OCI-LY3 (cell line): ENCODE measurements around the gene HOOK2.

Experiments
- H2AFZ ChIP-seq: fragments of 200-600, 300-600 bp; shearing (Covaris generic); 2 replicates; pipeline ENCODE4 v1.6.0; 2014; ENCODE audit warnings: antibody characterized with exemption, low read depth, low read length
- H3K27ac ChIP-seq: fragments of 200-600, 300-600 bp; sonication (generic); 2 replicates; pipeline ENCODE4 v1.5.1; 2014; ENCODE audit warnings: mild to moderate bottlenecking, low read length, moderate library complexity, mixed read lengths
- H3K27me3 ChIP-seq: fragments of 200-600, 300-600 bp; sonication (generic); 2 replicates; pipeline ENCODE4 v1.6.1; 2014; ENCODE audit warnings: low read depth, low read length, mixed read lengths
- H3K36me3 ChIP-seq: fragments of 200-600, 300-600 bp; sonication (generic); replicated peaks from 2 replicates; pipeline ENCODE3; 2014; ENCODE audit warnings: low read depth, low read length, mixed read lengths
- H3K4me1 ChIP-seq: fragments of 300-600, 200-600 bp; sonication (generic); 2 replicates; pipeline ENCODE4 v1.6.1; 2014; ENCODE audit warnings: low read length, mixed read lengths
- H3K4me2 ChIP-seq: fragments of 200-600, 300-600 bp; sonication (generic); 2 replicates; pipeline ENCODE4 v1.6.1; 2014; ENCODE audit warnings: low read length, mixed read lengths
- H3K4me3 ChIP-seq: fragments of 300-600, 200-600 bp; sonication (generic); 2 replicates; pipeline ENCODE4 v1.5.1; 2014; ENCODE audit warnings: antibody characterized with exemption, mild to moderate bottlenecking, low read length, moderate library complexity
- H3K79me2 ChIP-seq: fragments of 300-600, 200-600 bp; shearing (Covaris generic); 2 replicates; pipeline ENCODE4 v1.6.1; 2014; ENCODE audit warnings: mild to moderate bottlenecking, low read length, mixed read lengths
- H3K9ac ChIP-seq: fragments of 300-600, 200-600 bp; shearing (Covaris generic); 2 replicates; pipeline ENCODE4 v1.6.0; 2014; ENCODE audit warnings: mild to moderate bottlenecking, low read length, moderate library complexity
- H3K9me3 ChIP-seq: fragments of 200-600, 300-600 bp; shearing (Covaris generic); 2 replicates; pipeline ENCODE4 v1.6.1; 2014; ENCODE audit warnings: low read length, mixed read lengths; ENCODE audit not compliant: insufficient read depth
- H4K20me1 ChIP-seq: fragments of 200-600, 300-600 bp; sonication (generic); 2 replicates; pipeline ENCODE4 v1.6.1; 2016; ENCODE audit warnings: low read length, mixed read lengths; ENCODE audit not compliant: insufficient read depth
- EZH2phosphoT487 ChIP-seq: fragments of 200-600 bp; shearing (Covaris generic); IDR thresholded peaks from 2 replicates; pipeline ENCODE4 v1.6.1; 2018; ENCODE audit warnings: antibody characterized with exemption, mixed run types, low read depth
- TF ChIP-seq, protein P1 (sequence below): fragments of 200-600, 300-600 bp; sonication (generic); IDR thresholded peaks from 2 replicates; pipeline ENCODE4 v1.5.1; 2014; ENCODE audit warnings: antibody characterized with exemption, low read length, low read depth

The HOOK2 gene

DNA sequence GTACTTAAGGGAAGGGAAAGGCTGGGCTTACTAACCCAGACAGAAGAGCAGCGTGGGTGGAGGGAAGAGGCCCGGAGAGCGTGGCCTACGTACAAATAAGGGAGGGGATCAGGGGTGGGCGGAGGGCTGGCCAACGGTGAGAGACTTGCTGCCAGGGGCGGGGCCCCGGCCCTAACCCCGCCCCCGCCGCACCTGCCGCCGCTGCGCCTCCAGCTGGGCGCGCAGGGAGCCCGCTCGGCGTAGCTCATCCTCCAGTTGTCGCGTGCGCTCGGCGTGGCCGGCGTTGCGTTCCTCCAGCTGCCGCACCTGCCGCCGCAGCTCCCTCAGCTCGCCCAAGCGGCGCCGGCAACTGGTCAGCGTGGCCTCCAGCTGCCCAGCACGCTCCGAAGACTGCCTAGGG lies 5.7 kb downstream of the HOOK2 start:
- H3K9ac ChIP-seq = no peak overlapping the region
- H3K79me2 ChIP-seq = no peaks in the 10 kb centered on the region
- peaks cover 4% of the 10 kb centered on the region; the same call in 1 of the 2 replicates for H3K4me1 ChIP-seq
- H3K27ac ChIP-seq = no peak overlapping the region
- peaks cover 3% of the 10 kb centered on the region for H3K36me3 ChIP-seq
- H3K9me3 ChIP-seq = no peaks in the 10 kb centered on the region
- TF ChIP-seq, protein P1, sequence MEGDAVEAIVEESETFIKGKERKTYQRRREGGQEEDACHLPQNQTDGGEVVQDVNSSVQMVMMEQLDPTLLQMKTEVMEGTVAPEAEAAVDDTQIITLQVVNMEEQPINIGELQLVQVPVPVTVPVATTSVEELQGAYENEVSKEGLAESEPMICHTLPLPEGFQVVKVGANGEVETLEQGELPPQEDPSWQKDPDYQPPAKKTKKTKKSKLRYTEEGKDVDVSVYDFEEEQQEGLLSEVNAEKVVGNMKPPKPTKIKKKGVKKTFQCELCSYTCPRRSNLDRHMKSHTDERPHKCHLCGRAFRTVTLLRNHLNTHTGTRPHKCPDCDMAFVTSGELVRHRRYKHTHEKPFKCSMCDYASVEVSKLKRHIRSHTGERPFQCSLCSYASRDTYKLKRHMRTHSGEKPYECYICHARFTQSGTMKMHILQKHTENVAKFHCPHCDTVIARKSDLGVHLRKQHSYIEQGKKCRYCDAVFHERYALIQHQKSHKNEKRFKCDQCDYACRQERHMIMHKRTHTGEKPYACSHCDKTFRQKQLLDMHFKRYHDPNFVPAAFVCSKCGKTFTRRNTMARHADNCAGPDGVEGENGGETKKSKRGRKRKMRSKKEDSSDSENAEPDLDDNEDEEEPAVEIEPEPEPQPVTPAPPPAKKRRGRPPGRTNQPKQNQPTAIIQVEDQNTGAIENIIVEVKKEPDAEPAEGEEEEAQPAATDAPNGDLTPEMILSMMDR = no peak
- no peak for TF ChIP-seq EZH2phosphoT487
- no peak overlapping the region for H3K4me2 ChIP-seq
- H2AFZ ChIP-seq = no peak overlapping the region
- H3K4me3 ChIP-seq = no peak overlapping the region
- H3K27me3 ChIP-seq = no peaks in the 10 kb centered on the region
- H4K20me1 ChIP-seq = no peaks in the 10 kb centered on the region

DNA sequence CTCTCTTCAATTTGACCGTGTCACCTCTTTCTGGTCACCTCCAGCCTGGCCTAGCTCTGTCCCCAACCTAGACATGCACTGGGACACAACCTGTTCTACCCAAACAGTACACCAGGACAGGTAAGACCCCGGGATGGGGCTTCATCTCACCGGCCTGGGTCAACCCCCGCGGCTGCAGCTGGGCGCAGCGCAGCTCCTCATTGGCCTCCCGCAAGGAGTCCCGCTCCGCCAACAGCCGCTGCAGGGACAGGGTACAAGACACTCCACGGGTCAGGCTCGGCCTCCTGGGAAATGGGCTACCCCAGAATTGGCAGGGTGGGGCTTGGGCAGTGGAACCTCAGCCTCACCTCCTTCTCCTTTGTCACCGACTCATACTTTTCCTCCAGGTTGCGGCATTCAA lies 7.7 kb downstream of the HOOK2 start:
- Histone ChIP-seq H2AFZ (no peak overlapping the region), H3K27ac (no peak overlapping the region), H4K20me1 (no peaks in the 10 kb centered on the region), H3K4me1 (peaks cover 3% of the 10 kb centered on the region; the same call in 1 of the 2 replicates), H3K79me2 (no peaks in the 10 kb centered on the region), H3K36me3 (peaks cover 7% of the 10 kb centered on the region), H3K4me3 (no peak overlapping the region), H3K27me3 (no peaks in the 10 kb centered on the region), H3K4me2 (no peak overlapping the region), H3K9ac (no peak overlapping the region), H3K9me3 (no peaks in the 10 kb centered on the region)
- TF ChIP-seq, protein P1 = no peak
- no peak for TF ChIP-seq EZH2phosphoT487

DNA sequence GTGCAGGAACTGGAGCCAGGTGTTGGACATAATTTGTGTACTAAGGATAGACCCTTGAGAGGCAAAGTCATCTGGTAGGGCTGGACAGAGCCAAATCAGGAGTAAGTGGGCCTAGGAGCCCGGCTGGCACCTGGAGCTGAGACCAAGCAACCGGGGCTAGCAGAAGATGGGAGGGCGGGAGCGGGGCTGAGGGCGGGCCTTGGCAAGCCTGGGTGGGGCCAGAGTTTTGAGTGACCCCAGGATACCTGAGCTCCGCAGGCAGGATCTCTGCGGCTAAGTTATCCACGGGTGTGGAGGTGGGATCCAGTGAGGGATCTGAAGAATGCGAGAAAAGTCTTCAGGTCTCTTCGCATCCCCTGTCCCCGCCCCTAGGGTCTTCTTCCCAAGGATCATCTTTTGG lies 8.2 kb downstream of the HOOK2 start:
- Histone ChIP-seq H3K4me2 (no peak overlapping the region), H3K4me3 (no peak overlapping the region), H3K27me3 (no peaks in the 10 kb centered on the region), H3K4me1 (peaks cover 3% of the 10 kb centered on the region; the same call in 1 of the 2 replicates), H4K20me1 (no peaks in the 10 kb centered on the region), H3K9me3 (no peaks in the 10 kb centered on the region), H3K36me3 (peaks cover 7% of the 10 kb centered on the region), H2AFZ (no peak overlapping the region), H3K9ac (no peak overlapping the region), H3K79me2 (no peaks in the 10 kb centered on the region), H3K27ac (no peak overlapping the region)
- no peak for TF ChIP-seq EZH2phosphoT487

DNA sequence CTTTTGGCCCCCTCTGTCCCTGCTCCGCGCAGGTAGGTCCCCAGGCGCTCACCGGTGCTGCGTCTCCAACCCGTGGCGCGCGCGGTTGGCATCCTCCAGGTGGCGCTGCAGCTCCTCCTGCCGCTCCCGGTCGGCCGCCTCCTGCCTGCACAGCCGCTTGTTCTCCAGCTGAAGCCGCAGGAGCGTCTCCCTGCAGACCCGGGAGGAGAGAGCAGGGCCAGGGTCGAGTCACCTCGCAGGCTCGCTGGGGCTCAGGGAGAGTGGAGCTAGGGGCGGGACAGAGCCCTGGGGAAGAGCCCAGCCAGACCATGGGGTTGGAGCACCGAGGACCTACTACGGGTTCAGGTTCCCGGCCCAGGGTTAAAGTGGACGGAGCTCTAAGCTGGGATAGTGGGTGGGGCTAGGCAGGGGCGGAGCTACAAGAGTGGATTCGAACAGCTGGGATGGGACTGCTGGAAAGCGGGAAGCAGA lies 9.3 kb downstream of the HOOK2 start:
- Histone ChIP-seq H3K27ac (no peak overlapping the region), H2AFZ (no peak overlapping the region), H3K4me2 (peak overlapping the region; percentile 84), H3K4me1 (peaks cover 3% of the 10 kb centered on the region; the same call in 1 of the 2 replicates), H3K79me2 (no peaks in the 10 kb centered on the region), H3K27me3 (no peaks in the 10 kb centered on the region), H4K20me1 (no peaks in the 10 kb centered on the region), H3K9me3 (no peaks in the 10 kb centered on the region), H3K36me3 (peaks cover 7% of the 10 kb centered on the region), H3K4me3 (peak overlapping the region; percentile 69), H3K9ac (no peak overlapping the region)
- no peak for TF ChIP-seq EZH2phosphoT487
- TF ChIP-seq, protein P1 = peak; percentile 87
